ENCODE results near the gene MIPEP.
A peak's percentile ranks its signal among the peaks of the same experiment; 100 is the strongest.

MIPEP gene

DNA sequence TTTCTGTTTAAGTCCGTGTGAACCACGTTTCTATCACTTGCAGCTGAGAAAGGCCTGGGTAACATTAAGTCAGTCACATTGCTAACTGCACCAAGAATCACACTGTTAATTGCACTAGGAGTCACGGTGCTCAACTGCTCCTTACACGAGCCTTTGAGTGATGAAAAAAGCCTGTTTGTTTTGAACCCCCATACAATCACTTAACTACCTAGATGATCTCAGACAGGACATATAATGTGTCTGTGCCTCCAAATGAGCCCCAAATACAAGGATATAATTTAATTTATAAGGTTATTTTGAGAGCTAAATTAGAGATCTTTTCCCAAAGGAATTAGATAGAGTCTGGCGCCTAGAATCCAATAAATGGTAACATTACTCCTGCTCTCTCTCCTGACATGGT lies 84.1 kb downstream of the MIPEP start:
- no peak for DNase-seq

DNA sequence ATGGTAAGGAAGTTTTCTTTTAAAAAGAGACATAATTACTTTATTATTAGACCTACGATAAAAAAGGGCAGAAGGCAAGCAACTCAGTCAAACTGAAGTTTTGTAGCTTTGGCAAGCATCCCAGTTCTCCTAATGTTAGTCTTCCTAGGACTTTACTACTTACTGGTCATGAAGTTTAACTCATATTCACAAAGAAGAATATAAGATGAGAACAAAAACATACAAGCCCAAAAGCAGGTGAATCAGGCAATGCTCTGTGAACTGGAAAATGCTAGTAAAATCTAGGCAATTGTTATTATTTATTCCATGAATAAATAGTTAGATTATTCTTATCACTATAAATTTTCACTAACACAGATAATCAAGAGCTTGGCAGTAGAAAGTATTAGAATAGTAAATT lies 85.0 kb downstream of the MIPEP start:
- DNase-seq = no peak

DNA sequence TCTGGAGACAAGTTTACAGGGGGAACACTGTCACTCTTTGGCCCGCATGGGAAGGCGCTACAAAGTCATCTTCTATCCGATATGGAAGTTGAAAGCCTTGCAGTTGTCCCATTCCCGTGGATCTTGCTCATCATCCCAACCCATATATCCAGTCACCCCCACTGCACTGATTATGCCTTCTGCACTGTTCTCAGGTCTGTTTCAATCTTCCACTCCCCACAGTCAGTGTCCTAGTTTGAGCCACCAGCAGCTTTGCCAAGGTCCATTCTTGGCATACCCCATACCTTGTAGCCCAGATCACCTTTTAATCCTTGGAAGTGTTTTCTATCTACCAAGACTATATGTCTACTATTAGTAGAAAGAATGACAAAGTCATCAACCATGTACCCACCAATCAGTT lies 88.1 kb downstream of the MIPEP start:
- DNase-seq = no peak

DNA sequence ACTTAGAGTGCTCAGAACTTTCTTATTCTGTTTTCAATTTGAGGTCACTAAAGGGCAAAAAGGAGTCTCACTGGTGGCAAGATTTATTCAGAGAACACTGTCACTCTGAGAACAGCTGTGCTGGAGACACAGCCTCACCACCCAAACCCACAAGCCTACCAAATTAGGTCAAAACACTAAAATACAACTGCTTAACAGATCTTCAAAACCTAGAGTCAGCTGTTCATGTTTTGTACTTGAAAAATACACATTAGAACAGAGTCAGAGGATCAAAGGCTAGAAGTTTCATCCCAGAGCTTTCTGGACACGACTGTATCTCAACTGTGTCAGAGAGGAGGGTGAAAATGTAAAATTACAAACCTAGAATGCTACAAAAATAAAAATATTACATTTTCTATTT lies 89.3 kb downstream of the MIPEP start:
- no peak for DNase-seq

DNA sequence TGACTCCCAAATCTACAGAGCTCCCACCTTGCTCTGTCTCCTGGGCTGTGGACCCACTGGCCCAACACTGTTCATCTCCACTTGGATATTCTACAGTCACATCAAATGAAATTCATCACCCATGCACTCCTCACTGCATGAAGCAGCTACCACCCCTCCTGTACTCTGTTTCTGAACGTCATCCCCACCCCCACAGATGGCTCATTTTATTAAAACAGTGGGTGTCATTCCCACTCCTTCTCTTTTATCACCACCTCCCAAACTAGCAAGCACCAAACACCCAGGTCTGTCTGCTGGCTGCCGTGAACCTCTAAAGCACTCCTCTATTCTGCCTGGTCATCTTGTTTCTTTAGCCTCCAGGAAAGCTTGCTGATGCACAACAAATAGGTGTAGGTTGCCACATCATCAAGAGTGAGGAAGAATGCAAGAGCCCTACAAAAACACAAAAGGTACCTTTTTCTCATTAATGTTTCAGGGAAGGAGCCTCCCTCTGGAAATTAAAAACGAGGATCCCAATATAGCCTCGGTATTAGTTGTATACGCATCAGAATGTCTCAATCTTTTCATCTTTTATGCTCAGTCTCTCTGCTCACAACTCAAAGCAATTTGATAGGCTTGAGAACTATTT lies 91.8 kb downstream of the MIPEP start:
- DNase-seq = no peak

DNA sequence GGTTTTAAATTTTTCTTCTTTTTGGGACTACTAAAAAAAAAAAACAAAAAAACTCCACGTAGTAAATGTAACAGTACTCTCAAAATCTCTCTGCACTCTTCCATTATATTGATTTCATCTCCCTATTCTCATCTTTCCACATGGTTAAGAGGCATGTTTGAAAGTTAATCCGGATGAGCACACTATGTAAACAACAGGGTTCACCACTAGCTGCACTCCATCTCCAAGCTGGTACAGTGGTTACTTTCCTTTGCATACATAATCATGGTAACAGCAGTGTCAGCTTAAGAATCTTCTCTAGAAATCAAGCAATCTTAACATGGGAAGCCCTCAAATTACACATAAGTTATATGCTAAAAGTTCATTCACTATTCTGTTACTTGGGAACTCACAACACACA lies 92.6 kb downstream of the MIPEP start:
- DNase-seq = peak; percentile 15

DNA sequence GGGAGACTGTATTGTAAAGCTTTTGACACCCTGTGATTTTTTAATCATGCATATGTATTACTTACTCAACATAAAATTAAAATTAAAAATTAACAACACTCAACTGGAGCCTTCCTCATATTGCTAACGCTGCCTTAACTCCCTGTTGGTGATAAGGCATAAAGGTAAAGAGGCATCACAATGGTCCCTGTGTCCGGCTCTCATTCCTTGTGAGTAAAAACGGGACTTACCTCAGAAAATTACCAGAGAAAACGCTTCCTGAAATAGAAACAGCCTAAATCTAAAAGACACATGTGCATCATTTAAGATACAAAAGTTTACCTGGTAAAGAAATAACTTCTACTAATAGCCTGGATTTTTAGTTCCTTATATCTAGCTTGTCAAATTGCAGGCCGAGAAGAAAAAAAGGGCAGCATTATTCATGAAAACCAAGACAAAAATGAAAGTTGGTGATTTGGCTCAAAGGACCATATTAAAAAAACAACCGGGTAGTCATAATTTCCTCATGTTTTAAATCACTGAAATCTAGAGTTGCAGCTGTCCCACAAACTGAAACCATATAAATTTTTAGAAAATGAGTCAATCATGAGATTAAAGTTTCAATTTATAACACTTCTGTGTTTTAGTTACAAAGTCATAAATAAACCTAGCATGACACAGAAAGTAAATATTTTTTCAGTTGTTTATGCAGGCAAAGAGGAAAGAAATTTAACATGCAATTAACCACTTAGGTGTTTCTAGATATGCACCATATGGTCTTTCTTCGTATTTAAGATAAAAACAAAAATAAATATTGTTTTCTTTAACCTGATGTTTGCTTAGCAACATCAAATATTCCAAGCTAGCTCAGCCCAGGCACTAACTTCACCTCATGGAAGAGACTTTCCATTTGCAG lies 94.7 kb downstream of the MIPEP start:
- DNase-seq = no peak

DNA sequence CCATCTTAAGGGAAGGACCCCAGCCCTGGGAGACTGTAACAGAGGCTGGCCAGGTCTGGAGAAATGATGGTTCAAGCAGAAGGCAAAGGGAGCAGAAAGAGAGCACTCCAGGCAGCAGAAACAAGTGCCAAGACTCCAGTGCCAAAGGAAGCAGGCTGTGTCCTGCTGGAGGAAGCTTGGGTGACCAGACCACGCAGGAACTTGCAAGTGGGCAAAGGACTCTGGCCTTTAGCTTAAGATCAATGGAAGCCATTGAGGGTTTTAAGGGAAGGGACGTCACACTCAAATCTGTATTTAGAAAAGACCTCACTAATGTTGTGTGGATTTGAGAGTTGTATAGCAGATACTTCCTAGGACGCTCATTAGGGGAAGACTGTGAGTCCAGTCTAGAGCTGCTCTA lies 95.5 kb downstream of the MIPEP start:
- DNase-seq = no peak

DNA sequence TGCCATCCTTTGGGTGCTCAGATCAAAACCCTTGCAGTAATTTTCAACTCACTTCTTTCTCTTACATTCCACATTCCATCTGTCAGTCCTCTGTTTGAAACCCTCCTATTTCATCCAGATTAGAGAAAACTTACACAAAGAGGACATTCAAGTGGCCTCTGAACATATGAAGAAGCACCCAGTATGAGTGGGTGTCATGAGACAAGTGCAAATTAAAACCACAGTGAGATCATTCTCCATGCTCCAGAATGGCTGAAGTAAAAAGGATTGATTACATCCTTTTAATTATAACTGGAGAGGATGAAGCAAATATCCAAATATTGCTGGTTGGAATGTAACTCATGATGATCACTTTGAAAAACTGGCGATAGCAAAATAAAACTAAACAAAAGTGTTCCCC lies 96.5 kb downstream of the MIPEP start:
- no peak for DNase-seq

DNA sequence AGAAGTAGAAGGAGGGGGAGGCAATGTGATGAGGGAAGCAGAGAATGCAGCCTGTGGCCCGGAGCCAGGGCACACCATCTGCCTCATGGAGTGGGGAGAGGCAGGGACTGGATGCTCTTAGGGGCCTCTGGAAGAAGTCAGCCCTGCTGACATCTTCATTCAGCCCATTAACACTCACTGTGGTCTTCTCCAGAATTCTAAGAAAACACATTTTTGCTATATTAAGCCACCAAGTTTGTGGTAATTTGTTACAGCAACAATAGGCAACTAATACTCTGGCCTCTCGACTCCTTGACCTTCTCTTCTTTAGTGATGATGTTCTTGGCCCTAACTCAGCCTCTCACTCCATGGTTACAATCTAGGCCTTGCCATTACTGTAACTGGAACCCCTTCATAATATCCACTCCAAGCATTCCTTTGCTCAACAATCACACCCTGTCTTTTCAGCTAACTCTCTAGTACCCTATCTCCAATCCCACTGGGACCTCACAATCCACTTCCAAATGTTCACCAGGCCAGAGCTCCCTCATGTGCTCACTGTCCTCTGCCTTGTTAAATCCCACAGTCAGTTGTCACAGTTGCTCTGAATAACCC lies 98.5 kb downstream of the MIPEP start:
- no peak for DNase-seq

DNA sequence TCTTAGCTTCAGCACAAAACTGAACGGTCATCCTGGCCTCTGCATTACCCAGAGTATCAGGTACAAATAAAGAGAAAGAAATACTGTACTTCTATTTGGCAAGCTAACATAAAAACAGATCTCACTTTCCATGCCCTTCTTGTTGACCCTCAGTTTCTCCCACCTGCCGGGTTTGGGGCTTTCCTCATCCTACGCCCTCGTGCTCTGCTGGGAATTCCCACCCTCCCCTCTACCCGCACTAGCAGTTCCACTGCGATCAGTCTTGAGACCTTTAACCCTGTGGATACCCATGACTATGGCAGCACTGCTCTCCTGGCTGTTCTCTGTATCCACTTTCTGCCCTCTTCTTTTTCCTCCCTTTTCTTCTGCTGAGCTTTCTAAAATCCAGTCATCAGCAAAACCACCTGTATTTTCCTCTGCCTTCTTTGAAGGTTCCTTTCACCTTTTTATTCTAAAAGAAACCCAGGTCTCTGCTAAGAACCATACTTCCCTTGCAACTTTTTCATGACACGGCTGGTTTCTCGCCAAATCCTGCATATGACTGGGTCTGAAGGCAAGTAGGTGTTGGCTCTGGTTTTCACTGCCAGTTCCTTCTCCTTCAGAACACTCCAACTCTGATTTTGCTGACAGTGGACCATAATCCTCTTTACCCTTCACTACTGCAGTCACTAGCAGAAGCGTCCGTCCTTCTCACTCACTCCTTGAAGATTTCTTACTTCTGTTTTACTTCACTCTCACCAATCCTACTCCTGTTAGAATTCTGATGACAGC lies 99.4 kb downstream of the MIPEP start:
- DNase-seq = no peak

DNA sequence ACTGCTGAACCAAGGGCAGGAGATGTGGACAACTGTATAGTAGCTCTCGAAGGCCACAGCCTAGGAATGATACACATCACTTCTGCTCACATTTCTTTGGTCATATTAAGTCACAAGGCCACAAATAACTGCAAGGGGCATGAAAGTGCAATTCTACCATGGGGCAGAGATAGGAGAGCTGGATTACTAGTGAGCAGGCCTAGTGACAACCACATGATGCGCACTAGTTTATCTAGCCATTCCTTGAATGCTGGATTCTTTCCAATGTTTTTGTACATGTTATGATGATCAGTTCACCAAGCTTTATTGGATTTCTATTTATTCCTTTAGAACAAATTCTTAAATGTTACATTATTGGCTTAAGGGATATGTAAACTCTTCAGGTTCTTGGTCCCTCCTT lies 100.7 kb downstream of the MIPEP start:
- no peak for DNase-seq

DNA sequence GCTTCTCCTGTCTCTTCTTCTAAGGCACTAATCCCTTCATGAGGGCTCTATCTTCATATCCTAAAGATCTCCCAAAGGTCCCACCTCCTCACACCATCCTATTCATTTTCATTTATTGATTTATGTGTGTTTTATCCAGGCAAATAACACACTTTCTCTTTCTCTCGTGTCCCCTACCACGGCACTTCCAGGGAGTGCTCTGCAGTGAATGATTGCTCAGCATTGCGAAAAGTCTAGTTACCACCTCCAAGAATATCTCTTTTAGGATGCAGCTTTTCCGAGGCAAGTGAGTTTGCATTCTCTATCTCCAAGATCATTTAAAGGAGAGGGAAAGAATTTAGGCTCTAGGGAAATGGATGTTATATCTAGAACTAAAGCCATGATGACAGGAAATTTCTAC lies 101.7 kb downstream of the MIPEP start:
- no peak for DNase-seq

DNA sequence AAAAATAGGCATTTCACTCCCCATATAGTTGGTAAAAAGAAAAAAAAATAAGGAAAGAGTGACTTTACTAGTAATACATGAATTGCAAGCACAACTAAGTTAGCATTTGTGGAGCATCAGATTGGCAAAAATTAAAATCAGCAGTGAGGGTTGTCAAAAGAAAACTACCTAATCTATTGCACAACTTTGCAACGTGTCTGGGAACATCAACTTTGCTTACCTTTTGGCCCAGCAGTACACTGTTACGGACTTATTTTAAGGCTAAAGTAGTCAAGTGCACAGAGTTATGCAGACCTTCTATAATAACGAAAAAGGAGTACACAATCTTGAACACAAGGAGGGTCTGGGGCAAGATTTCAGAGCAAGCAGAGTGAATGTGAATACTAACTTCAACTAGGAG lies 102.6 kb downstream of the MIPEP start:
- DNase-seq = no peak

DNA sequence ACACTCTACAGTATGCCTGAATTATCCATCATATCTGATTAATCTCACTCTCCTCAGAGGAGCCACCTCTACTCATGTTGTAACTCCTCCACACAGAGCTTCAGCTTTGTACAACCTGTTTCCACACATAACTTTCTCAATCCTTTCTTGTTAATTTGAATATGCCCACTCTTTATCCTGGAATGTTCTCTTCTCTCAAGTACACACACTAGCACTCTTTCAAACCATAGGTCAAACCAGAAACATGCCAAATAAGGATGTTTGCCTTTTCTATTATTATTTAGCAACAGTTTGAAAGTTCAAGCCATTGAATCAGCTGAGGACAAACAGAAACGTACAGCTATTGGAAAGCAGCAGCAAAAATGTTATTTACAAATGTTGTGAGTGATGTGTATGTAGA lies 110.3 kb downstream of the MIPEP start:
- no peak for DNase-seq

DNA sequence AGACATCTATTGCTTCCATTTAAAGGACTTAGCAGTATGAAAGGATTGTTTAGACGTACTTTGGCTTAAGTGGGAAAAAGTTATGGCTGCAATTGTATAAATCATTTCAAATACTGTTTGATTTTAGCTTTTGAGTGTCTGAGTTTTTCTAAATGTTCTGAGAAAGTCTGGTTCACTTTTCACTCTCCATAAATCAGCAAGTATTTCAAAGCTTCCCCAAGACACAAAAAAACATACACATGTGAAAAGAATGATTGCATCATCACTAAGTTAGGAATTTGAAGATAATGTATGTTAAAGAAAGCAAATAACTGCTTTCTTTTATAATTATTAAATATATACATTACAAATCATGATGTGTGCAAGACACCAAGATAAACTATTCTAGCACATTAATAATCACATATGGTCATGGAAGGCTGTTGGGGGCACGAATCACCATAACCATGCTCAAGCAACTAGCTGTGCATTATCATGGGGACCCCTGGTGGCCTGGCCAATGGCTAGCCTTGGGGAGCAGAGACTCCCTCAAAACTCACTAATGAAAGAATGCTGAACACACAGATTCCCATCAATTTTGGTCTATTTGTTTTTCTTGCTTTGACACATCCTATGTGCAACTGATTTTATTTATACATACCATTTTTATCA lies 111.1 kb downstream of the MIPEP start:
- DNase-seq = no peak

DNA sequence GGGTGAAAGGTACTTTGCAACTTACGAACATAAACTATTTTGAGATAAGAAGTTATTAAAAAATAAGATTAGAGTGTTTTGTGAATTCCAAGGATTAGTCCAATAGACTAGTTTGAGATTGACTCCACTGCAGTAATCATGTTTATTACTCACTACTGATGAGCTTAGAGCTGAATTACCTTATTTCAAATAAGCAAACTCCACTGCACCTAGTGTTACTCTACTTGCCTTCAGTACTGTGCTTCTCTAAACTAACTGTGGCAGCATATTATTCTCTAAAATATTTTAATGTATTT lies 111.7 kb downstream of the MIPEP start:
- DNase-seq = no peak

DNA sequence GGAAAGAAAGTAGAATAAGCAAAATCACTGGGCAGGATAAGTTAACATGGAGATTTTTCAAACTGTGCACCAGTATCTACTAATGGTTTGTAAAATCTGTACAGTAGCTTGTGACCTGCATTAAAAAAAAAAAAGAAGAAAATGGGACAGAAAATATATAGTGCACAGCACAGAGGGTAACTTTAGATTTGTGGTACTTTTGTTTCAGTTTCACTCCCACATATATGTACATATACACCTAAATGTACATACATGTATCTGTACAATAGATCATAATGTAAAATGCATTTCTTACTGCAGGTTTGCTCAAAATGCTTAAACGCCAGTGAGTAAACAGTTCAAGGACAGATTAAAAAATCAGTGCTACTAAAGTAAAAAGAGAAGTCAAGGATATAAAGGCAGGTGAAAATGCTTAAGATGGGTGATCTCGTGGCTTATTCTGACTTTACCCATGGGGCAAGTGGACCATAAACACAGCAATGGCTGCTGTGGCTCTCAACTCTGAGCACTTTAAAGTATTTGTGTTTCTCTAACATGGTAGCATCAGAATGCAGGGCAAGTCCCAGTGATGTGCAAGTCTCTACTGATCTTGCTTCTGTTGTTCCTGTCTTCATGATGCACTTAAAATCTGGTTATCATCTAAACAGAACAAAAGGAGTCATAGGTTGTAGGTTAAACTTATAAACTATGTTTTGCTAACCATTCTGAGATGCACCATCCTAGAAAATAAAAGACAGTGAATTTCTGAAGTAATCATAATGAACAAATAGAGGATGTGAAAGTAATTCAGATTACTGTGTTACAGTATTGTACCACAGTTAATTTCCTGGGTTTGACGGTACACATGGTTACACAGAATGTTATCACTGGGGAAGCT lies 112.3 kb downstream of the MIPEP start:
- no peak for DNase-seq

DNA sequence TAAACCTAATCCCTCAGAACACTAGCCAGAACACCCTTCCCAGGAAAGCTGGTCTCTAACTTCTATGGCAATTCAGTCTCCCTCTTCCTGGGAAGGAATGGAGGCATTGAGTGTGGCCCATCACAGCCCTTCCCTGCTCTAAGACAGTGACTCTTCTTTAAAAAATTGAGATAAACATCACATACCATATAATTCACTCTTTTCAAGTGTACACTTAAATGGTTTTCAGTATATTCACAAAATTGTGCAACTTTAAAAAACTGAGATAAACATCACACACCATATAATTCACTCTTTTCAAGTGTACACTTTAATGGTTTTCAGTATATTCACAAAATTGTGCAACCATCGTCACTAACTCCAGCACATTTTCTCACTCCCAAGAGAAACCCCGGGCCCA lies 116.5 kb downstream of the MIPEP start:
- DNase-seq = no peak

DNA sequence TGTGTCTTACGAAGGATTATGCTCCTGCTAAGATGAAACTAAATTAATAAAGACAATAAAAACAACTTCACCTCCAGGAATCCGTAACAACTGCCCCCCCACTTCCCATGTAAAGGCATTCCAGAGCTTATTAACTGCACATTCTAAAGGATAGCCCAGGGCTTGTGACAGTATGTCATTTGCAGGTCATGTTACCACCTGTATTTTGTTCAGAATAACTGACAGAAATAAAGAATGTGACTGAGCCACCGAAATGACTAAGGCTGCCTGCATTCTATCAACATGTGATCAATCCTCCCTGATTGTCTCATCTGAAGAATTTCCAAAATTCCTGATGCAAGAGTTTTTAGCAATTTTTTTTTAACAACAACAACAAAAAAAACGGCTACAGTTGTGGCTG lies 117.2 kb downstream of the MIPEP start:
- DNase-seq = no peak

DNA sequence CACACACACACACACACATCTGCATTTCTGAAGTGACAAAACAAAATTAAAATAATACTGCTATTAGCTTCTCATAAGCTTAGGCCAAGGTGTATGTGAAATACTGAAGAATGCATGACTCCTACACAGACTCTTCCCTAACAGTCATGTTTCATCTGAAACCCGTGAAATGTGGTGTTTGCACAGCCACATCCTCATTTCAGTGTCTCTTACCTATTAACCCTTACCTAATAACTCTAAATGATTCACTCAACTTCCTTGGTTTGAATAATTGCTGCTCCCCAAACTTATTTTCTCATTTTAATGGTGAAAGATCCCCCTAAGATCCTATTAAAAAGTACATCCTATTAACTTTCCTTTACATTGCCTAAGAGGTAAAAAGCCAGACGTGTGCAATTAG lies 117.6 kb downstream of the MIPEP start:
- DNase-seq = no peak

DNA sequence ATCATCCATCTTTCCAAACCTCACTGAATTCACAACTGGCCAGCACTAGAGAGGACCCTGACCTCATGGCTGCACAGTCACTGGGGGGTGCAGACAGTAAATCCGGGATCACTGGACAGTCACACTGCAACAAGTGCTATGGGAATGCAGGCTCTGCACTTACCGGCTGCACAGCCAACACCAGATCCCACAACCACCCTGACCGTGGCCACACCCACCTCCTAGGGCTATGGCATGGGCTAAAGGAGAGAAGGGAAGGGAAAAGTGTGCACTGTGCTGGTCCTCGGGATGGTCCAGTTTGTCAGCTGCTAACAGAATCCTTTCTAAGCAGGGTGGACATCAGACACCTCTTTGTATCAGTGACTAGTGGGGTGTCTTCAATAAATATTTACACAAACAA lies 118.2 kb downstream of the MIPEP start:
- no peak for DNase-seq

Measured in NCI-H1092 treated with DMSO at 0.1 percent for 48 hours (cell line).